ENCODE results near the gene TBC1D4.
A peak's percentile ranks its signal among the peaks of the same experiment; 100 is the strongest.

TBC1D4 gene

GRCh38 chr13:75486146-75487062 lies 4.4 kb upstream of the TBC1D4 start:
- DNase-seq: no peak

- no peak for DNase-seq
These were observed 3.5 kb upstream of the TBC1D4 start for GRCh38 chr13:75485286-75486062.

- DNase-seq: no peak
These were observed 781 bp upstream of the TBC1D4 start for GRCh38 chr13:75482820-75483079.

GRCh38 chr13:75481176-75482069 lies 546 bp downstream of the TBC1D4 start:
- peak; percentile 95 for DNase-seq

GRCh38 chr13:75480671-75481175 lies 1.2 kb downstream of the TBC1D4 start:
- peak; percentile 89 for DNase-seq

- no peak for DNase-seq
These were observed 2.7 kb downstream of the TBC1D4 start for GRCh38 chr13:75479102-75479740.

GRCh38 chr13:75478659-75479058 lies 3.3 kb downstream of the TBC1D4 start:
- DNase-seq: no peak

GRCh38 chr13:75474956-75475355 lies 7.0 kb downstream of the TBC1D4 start:
- no peak for DNase-seq

GRCh38 chr13:75473468-75473867 lies 8.5 kb downstream of the TBC1D4 start:
- DNase-seq: no peak

GRCh38 chr13:75470676-75471075 lies 11.3 kb downstream of the TBC1D4 start:
- no peak for DNase-seq

GRCh38 chr13:75469047-75469446 lies 12.9 kb downstream of the TBC1D4 start:
- DNase-seq: no peak

- DNase-seq: no peak
These were observed 13.4 kb downstream of the TBC1D4 start for GRCh38 chr13:75468602-75469001.

GRCh38 chr13:75468098-75468497 lies 13.9 kb downstream of the TBC1D4 start:
- no peak for DNase-seq

- DNase-seq: no peak
These were observed 14.8 kb downstream of the TBC1D4 start for GRCh38 chr13:75467040-75467728.

- no peak for DNase-seq
These were observed 16.7 kb downstream of the TBC1D4 start for GRCh38 chr13:75465236-75465635.

GRCh38 chr13:75461314-75461713 lies 20.7 kb downstream of the TBC1D4 start:
- DNase-seq: no peak

- DNase-seq: no peak
These were observed 21.3 kb downstream of the TBC1D4 start for GRCh38 chr13:75460644-75461043.

GRCh38 chr13:75458696-75459422 lies 23.1 kb downstream of the TBC1D4 start:
- peak; percentile 25 for DNase-seq

GRCh38 chr13:75455962-75456361 lies 26.0 kb downstream of the TBC1D4 start:
- no peak for DNase-seq

- DNase-seq: no peak
These were observed 27.5 kb downstream of the TBC1D4 start for GRCh38 chr13:75454497-75454896.

GRCh38 chr13:75452564-75452963 lies 29.4 kb downstream of the TBC1D4 start:
- DNase-seq: no peak

All from right kidney (tissue), 1 donor.